Endometrial microvascular endothelial cells (primary cell): ENCODE results near the gene IGSF21. TPM values are rescaled to one million over a fixed set of nuclear protein-coding genes. Genes with fewer than 3 reads are reported as not detected.

Source experiments
- in situ Hi-C: cut with HindIII; loops from 2 replicates; pipeline ENCODE4 v1.10.0; 2017; ENCODE audit warnings: low sequenced_read_pairs, low pct_unique_long_range_greater_than_20kb; ENCODE audit errors: inconsistent ontology term
- total RNA-seq: library from RNA; depleted of rRNA; stranded (reverse); fragments of >200 nt; gene quantifications from one replicate; pipeline ENCODE4 v1.2.3, GENCODE V29; 2015; ENCODE audit errors: inconsistent ontology term

The IGSF21 gene
- total RNA-seq, 1 donor from 2014 or later: not detected

DNA sequence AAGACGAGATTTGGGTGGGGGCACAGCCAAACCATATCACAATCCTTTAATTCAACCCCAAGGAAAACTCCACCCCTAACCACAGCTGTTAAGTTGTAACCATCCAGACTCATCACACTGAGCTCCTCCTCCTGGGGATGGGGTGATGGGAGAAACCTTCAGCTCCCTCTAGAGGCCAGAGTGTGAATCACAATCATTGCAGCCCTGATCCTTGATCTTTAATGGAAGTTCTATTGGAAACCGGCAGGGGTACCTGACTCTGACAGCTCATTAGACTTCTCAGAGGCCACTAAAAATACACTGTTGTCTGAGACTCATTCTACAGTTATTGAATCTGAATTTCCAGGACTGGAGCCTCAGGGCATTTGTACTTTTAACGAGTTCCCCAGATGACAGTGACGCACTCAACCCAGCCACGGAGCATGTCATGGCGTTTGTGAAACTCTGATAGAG, 127.2 kb downstream of the IGSF21 start:
- in situ Hi-C loops: no loop called here

DNA sequence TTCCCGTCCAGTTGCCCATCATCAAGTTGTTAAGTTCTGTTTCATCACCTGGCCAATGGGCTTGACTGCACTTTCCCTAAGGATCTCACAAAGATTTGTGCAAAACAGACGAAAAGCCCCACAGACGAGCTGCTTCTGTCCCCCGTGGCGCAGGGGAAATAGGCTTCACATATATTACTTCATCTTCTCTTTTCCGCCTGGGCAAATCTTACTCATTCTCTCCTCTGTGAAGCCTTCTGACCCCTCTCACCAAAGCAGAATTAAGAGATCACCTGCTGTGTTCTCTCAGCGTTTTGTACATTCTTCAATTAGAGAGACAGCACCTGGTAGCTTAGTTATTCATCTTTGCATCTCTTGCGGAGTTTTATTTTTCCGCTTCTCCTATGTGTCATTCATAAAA, 129.8 kb downstream of the IGSF21 start:
- in situ Hi-C loops: no loop called here

DNA sequence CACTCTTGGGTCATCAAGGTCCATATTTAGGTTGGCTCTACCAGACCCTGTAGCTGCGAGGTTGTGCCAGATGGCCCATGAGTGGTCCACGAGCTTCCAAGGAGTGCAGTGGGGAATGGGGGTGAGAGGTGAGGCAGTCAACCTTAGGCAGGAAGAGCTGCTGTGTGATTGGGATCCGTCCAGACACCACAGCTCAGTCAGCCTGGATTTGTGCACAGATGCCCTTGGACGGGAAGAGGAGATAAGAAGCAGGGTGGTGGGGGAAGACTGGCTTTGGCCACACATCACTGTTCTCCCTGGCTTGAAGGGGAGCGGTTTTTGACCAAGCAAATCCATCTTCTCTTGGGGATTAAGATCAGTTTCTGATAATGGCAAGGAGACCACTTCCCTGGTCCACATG, 130.6 kb downstream of the IGSF21 start:
- in situ Hi-C loops: no loop called here

DNA sequence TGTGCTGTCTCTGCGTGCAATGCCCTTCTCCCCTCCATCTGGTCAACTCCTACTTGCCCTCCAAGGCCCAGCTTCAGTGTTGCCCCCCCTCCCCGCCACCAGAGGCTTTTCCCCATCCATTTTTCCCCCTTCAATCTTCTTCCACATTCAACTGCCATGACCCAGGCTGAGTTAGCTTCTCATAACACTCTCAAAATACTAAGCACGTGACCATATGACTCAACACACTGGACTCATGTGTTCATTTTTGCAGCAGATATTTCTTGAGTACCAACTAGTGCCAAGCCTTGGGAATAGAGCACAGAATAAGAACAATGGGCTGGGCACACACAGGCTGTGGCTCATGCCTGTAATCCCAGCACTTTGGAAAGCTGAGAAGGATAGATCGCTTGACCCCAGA, 132.1 kb downstream of the IGSF21 start:
- in situ Hi-C loops: no loop called here

DNA sequence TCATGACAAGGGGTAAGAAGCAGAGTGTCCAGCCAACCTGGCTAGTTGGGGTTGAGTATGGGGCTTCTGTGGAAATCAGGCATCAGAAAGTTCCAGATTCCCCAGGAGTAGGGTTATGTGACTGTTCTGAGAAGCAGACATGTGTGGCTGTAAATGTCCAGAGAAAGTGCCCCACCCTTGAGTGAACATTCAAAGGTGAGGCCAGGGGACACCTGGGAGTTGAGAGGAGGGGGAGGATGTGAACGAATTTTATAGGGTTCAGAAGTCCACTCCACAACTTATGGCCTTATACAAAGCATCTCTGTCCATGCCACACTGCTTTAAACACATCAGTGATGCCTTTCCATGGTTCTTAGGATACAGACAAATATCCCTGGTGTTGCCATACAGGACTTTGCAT, 133.3 kb downstream of the IGSF21 start:
- in situ Hi-C loops: no loop called here

DNA sequence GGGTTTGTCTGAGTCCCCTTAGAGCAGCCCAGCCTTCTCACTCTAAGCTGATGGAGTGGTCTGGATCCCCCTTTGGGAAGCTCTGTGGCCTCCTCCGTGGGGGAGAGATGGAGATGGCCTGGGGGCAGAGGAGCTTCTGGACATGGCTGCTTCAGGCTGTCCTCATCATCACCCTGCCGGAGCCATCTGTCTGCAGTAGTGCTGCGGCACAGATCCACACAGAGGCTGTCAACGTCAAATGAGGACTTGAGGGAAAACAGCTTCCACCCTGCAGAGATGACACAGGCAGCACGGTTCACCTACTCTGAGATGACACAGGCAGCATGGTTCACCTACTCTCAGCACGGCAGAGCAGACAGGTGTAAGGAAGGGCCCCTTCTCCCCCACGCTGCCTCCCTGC, 134.3 kb downstream of the IGSF21 start:
- in situ Hi-C loops: no loop called here

DNA sequence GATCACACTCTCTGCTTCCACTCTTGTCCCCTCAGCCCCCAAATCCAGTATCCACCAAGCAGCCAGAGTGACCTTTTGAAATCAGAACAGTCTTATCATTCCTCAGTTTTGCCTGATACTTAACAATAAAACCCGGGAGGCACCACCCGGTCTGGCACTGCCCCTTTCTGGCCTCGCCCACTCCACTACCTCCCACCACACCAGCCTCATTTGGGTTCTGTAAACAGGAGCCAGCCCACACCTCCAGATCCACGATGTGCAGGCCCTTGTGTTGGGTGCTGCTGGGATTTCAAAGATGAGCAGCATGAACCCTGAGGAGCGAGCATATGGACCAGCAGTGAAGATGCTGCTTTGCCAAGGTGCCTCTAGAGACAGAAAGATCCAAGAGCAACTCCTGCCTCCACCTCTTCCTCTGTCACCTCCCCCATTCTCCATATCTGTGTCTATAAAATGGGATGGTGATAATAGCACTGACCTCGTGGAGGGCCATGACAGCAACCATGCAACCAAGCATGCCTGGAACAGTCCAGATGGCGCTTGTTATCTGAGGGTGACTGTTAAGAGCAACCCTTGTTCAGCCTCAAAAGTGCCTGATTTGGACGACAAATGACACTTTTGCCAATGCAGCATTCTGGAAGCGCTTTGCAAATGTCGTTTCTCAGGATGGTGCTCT, 136.0 kb downstream of the IGSF21 start:
- in situ Hi-C loops: no loop called here

DNA sequence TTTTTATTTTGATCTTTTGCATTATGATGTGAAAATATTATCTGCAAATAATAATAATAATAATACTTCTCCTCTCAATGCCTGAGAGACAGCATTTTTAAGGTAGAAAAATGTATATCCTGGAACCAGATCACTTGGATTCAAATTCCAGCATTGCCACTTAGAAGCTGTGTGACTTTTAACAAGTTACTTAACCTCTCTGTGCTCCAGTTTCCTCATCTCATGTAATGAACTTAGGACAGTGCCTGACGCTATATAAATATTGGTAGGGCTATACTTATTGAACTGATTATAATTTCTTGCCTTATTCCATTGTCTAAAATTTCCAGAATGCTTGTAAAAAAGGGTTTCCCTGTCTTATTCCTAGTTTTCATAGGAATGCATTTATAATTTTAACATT, 137.2 kb downstream of the IGSF21 start:
- in situ Hi-C loops: no loop called here

DNA sequence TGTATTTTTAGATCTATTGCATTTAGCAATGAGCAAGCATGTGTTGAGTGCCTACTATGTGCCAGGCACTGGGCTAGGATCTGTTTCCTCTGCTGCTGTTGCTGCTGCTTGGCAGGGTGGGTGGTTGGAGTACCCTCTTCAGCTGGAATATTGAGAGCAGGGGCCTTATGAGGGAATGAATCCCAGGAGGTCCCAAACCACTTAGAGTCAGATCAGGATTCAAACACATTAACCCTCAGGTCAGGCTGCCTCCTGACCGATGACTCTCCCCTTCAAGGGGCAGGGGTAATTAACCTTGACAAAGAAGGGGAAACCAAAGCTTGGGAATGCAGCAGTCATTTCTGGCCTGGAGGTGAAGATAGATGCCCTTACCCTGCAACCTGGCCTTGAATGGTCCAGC, 138.0 kb downstream of the IGSF21 start:
- in situ Hi-C loops: no loop called here

DNA sequence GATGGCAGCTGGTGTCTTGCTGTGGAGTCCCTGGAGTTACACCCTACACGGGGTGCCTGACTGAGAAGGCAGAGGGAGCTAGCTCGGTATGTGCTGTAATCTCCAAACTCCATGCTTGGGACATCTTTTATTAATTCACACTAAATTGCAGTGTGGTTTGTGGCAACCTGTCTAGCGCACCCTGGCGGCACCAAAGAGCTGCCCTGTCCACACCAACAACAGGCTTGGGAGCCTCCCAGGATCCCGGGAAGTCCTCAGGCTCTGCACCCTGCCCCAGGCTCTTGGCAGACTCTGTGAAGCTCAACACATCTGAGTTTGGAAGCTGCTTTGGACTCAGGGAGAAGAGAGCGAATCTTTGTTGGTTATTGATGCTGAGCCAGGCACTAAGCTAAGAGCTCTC, 138.9 kb downstream of the IGSF21 start:
- in situ Hi-C loops: no loop called here

DNA sequence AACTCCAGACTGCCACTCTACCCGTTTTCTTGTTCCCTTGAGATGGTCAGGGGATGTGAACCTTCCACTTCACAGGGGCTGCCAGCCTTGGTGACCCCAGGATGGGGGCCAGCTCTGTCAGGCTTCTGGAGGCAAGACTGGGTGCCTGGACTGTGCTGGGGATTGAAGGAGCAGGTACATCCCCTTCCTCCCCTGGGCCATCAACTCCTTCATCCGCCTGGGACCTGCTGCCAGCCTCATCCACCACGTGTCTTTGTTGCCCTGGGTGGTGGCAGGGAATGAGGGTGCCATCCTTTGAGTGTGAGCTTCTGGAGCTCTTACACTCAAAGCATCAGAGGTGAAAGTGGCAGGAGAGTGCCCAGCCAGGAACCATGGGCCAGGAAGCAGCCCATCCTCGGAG, 139.6 kb downstream of the IGSF21 start:
- in situ Hi-C loops: no loop called here

DNA sequence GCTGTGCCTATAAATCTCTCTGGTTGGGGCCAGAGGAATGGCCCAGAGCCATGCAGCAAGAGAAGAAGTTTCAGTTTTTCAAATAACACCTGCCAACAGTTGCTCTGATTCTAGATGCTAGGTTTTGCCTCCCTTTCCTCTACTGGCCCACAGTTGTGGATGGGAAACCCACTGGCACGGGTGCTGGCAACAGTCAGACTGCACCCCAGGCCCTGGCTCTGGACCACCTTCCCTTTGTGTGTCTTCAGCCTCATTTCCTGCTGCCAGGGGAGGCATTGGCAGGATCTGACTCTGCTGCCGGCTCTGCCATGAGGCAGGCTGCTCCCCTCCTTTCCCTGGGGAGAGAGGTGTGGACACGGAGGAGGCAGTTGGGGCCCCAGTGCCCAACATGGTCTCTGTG, 142.0 kb downstream of the IGSF21 start:
- in situ Hi-C loops: no loop called here

DNA sequence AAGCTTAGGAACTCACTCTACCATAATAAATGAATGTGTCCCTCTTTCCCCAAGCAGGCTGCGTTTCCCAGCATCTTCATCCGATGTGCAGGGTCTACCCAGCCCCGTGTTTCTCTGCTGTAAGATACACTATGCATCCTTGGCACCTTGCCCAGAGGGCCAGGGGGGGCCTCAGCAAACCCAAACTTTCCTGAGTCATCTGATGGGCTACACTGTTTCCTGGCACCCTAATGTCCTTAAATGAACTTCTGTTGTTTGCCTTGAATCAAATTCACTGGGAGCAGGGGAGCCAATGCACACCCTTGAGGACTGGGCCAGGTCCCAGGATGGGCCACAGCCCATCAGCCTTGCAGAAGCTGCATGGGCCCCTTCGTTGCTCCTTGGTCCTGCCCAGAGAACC, 145.5 kb downstream of the IGSF21 start:
- in situ Hi-C loops: no loop called here

DNA sequence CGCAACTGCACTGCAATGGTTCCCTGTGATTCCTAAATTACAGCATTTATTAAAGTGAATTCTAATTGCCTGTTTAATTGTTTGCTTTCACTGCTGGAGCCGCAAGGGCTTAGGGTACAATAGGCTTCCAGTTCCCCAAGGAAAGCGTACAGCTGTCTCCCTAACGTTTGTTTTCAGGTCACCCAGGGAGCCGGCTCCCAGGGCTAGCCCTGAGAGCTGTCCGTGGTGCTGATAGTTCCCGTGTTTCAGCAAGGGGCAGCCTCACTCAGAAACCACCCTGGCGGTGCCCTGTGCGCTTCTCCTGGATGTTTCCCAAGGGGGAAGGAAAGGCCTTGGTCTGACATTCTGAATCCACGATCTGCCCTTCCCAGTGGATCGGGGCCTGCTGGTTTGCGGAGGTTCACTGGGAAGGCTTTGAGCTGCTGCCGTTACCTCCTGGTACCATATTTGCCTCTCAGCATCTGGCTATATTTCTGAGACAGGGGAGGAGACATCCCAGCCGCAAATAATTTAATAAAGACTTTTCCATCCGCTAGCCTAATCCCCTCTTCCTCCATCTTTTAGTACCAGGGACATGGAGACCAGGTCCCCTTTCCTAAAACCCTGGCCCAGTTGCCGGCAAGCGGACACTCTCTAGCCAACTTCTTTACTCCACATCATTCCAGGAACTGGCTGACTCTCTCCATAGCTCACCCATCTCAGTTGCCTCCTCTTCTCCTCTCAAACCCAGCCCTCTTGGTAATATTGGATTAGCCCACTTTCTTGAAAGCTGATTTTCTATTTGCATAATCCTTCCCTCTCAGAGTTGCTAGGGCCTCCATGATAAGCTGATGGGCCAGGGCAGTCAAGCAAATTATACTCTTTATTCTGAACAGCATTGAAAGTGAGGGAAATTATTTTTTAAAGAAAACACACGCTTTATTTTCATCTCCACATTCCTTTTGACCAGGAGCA, 149.0 kb downstream of the IGSF21 start:
- in situ Hi-C loops: no loop called here

DNA sequence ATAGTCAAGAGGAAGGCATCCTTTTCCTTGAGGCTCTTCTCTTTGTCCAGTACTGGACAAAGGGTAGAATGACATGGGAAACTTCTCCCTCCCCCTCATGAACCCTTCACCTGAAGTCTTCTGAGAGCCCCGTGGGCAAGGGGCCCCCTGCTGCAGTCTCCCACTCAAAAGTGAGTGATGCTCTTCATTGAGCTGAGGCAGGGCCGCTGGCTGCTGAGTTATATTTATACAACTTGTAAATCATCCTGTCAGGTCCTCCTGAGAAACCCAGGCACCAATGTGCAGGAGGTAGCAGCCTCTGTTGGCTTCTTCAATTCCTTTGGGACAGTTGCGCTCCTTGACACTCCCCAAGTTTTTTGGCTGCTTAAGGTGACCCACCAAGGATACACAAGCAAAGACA, 150.2 kb downstream of the IGSF21 start:
- in situ Hi-C loops: no loop called here

DNA sequence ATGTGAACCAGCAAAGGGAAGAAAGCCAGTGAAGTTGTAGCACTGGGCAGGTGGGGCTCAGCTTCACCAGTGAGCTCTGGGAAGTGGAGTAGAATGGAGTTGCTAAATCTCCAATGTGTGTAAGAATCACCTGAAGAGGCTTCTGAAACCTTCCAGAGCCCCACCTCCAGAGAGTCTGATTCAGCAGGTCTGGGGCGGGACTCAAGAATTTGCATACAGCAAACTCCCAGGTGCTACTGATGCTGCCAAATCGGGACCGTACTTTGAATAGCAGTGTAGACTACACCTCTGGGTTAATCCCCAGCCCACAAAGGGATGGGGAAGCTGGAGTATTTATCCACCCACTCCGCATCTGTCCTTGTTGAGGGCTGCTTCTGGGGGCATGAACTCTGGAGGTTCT, 154.3 kb downstream of the IGSF21 start:
- in situ Hi-C loops: loop anchor here (10.0 kb wide), 1 partner anchor 143 kb away; no protein-coding TSS in a partner anchor

DNA sequence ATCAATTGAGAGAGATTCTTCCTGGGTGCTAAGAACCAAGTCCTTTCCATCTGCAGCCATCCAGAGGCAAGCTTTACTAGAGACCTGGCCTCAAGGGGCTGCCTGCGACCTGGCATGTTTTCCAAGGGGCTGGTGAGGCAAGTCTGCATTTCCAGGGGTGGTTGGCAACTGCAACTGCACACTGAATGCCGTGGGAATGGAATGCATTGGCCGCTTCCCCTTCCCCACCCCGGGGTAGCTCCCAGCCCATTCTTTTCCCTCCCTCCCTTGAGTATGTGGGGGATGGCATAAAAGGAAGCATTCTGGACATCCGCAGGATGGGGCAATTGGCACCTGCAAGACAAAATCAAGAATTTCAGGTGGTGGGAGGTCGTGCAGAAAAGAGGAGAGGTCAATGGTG, 155.1 kb downstream of the IGSF21 start:
- in situ Hi-C loops: loop anchor here (10.0 kb wide), 1 partner anchor 142 kb away; no protein-coding TSS in a partner anchor

DNA sequence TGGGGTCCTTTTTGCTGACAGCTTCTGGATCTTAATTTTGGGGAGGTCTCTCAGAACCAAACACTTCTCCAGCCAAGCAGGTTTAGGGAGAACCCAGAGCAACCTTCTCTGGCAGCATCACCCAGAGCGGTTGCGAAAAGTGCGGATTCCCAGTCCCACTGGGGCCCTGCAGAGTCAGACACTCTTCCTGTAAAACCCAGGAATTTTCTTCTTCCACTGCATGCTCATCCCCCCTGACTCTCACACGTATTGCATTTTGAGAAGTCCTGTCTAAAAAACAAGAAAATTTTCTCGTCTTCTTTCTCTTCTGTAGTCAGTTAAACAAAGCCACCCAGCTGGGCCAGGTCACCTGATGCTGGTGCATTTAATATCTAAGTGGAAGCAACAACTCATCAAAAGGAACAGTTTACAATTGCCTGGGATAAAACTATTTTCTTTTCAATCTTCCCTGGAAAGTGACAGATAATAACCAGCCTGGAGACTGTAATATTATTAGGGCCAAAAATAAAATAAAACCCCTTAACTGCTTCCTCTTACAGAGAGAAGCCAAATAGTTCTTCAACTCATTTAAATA, 156.0 kb downstream of the IGSF21 start:
- in situ Hi-C loops: loop anchor here (10.0 kb wide), 1 partner anchor 141 kb away; no protein-coding TSS in a partner anchor

DNA sequence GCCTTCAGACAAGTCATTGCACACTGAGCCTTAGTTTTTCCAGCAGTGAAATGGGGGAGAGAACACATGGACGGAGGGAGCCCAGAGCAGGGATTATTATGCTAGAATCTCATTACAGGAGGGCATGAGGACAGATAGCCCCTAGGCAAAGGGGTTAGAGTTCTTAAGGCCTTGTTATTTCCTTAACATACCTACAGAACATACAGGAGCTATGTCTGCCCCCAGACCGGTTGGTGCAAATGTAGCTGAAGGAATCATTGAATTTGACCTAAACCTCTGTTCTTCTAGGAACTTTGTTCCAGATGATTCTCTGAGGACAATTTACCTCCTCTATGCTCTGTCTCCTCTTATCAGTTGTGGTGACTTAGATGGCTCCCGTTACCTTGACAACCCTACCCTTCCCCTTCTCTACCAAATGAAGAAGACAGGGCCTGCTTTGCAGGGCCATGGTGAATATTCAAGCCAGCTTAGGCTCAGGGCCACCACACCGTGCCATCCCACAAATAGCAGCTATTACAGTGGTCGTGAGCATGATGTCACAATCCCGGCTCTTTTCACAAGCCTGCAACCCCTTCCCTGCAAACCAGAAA, 156.9 kb downstream of the IGSF21 start:
- in situ Hi-C loops: loop anchor here (10.0 kb wide), 1 partner anchor 140 kb away; no protein-coding TSS in a partner anchor
